Measurements from ENCODE around the gene PSPH. TPM values are rescaled to one million over a fixed set of nuclear protein-coding genes. Genes with fewer than 3 reads are reported as not detected.
"Not testable (repeated sequence)": the region's sequence is repeated elsewhere in the genome, so short reads cannot be mapped to it uniquely, and the experiment has no call there.

The PSPH gene
- polyA plus RNA-seq, 1 donor (not counting 4 experiments of a cell fraction or from before 2014, with no cell fraction given) = 21.6 TPM

- Histone ChIP-seq H3K4me1 (ENCODE audit: control insufficient read depth, extremely low read depth, insufficient read depth, low read length) (no peaks in the 10 kb centered on the region), H3K27me3 (ENCODE audit: control insufficient read depth, extremely low read depth, insufficient read depth, low read length) (no peaks in the 10 kb centered on the region), H3K36me3 (ENCODE audit: control insufficient read depth in 2 of 2, extremely low read depth in 1 of 2, insufficient read depth in 2 of 2, low read length in 2 of 2) (peaks cover 21 to 27% of the 10 kb centered on the region in 2 experiments), H4K20me1 (ENCODE audit: control insufficient read depth, extremely low read depth, insufficient read depth, low read length) (peaks cover 3% of the 10 kb centered on the region), H3K79me2 (ENCODE audit: control insufficient read depth, insufficient read depth, low read length) (no peaks in the 10 kb centered on the region), H3K4me3 (ENCODE audit: control insufficient read depth in 2 of 3, extremely low read depth in 1 of 3, insufficient read depth in 2 of 3, low read depth in 1 of 3, low read length in 3 of 3) (no peak overlapping the region), H2AFZ (ENCODE audit: control insufficient read depth, low read length) (no peak overlapping the region), H3K4me2 (ENCODE audit: control insufficient read depth, extremely low read depth, insufficient read depth, low read depth, low read length) (no peak overlapping the region), H3K9me3 (ENCODE audit: control insufficient read depth, low read depth, low read length) (no peaks in the 10 kb centered on the region), H3K27ac (ENCODE audit: control insufficient read depth, insufficient read depth, low read length) (no peak overlapping the region), H3K9me1 (ENCODE audit: control insufficient read depth, extremely low read depth, insufficient read depth, low read length) (no peaks in the 10 kb centered on the region), H3K9ac (ENCODE audit: control insufficient read depth, extremely low read depth, insufficient read depth, low read length) (no peak overlapping the region)
- DNase-seq (ENCODE audit: low read depth, low spot score) = no peak
- dilution Hi-C loops (cut with MboI; ENCODE audit: extremely low pct_ligation_motif_present, low sequenced_read_pairs) = no loop called here
- FAIRE-seq = no peak
- no peak for TF ChIP-seq EZH2 (IDR thresholded peaks at IDR 0.05; ENCODE audit: low read length)
These were observed 30.5 kb upstream of the PSPH start for GRCh38 chr7:56081626-56082340.

GRCh38 chr7:56080726-56081435 is 29.6 kb upstream of the PSPH start:
- H3K79me2 ChIP-seq (ENCODE audit: control insufficient read depth, insufficient read depth, low read length); H4K20me1 ChIP-seq (ENCODE audit: control insufficient read depth, extremely low read depth, insufficient read depth, low read length); H3K27me3 ChIP-seq (ENCODE audit: control insufficient read depth, extremely low read depth, insufficient read depth, low read length); H3K27ac ChIP-seq (ENCODE audit: control insufficient read depth, insufficient read depth, low read length); H2AFZ ChIP-seq (ENCODE audit: control insufficient read depth, low read length); H3K9me3 ChIP-seq (ENCODE audit: control insufficient read depth, low read depth, low read length); H3K4me3 ChIP-seq (ENCODE audit: control insufficient read depth in 2 of 3, extremely low read depth in 1 of 3, insufficient read depth in 2 of 3, low read depth in 1 of 3, low read length in 3 of 3); H3K4me2 ChIP-seq (ENCODE audit: control insufficient read depth, extremely low read depth, insufficient read depth, low read depth, low read length); H3K4me1 ChIP-seq (ENCODE audit: control insufficient read depth, extremely low read depth, insufficient read depth, low read length); dilution Hi-C loops (cut with MboI; ENCODE audit: extremely low pct_ligation_motif_present, low sequenced_read_pairs); H3K9ac ChIP-seq (ENCODE audit: control insufficient read depth, extremely low read depth, insufficient read depth, low read length); FAIRE-seq; DNase-seq (ENCODE audit: low read depth, low spot score); H3K9me1 ChIP-seq (ENCODE audit: control insufficient read depth, extremely low read depth, insufficient read depth, low read length): not testable (repeated sequence)
- H3K36me3 ChIP-seq (ENCODE audit: control insufficient read depth in 2 of 2, extremely low read depth in 1 of 2, insufficient read depth in 2 of 2, low read length in 2 of 2) = peaks cover 21 to 27% of the 10 kb centered on the region in 2 experiments

GRCh38 chr7:56079450-56080185 is 28.4 kb upstream of the PSPH start:
- Histone ChIP-seq H3K36me3 (ENCODE audit: control insufficient read depth in 2 of 2, extremely low read depth in 1 of 2, insufficient read depth in 2 of 2, low read length in 2 of 2) (peaks cover 21 to 29% of the 10 kb centered on the region in 2 experiments), H3K9ac (ENCODE audit: control insufficient read depth, extremely low read depth, insufficient read depth, low read length) (no peak overlapping the region)

More at GRCh38 chr7:56079450-56080185, 28.4 kb upstream of the PSPH start:
- DNase-seq (ENCODE audit: low read depth, low spot score) = no peak
- Histone ChIP-seq H4K20me1 (ENCODE audit: control insufficient read depth, extremely low read depth, insufficient read depth, low read length) (peaks cover 3% of the 10 kb centered on the region), H3K9me3 (ENCODE audit: control insufficient read depth, low read depth, low read length) (no peaks in the 10 kb centered on the region), H2AFZ (ENCODE audit: control insufficient read depth, low read length) (no peak overlapping the region), H3K4me2 (ENCODE audit: control insufficient read depth, extremely low read depth, insufficient read depth, low read depth, low read length) (no peak overlapping the region), H3K4me1 (ENCODE audit: control insufficient read depth, extremely low read depth, insufficient read depth, low read length) (no peaks in the 10 kb centered on the region), H3K4me3 (ENCODE audit: control insufficient read depth in 2 of 3, extremely low read depth in 1 of 3, insufficient read depth in 2 of 3, low read depth in 1 of 3, low read length in 3 of 3) (no peak overlapping the region), H3K27me3 (ENCODE audit: control insufficient read depth, extremely low read depth, insufficient read depth, low read length) (no peaks in the 10 kb centered on the region), H3K9me1 (ENCODE audit: control insufficient read depth, extremely low read depth, insufficient read depth, low read length) (no peaks in the 10 kb centered on the region), H3K27ac (ENCODE audit: control insufficient read depth, insufficient read depth, low read length) (no peak overlapping the region), H3K79me2 (ENCODE audit: control insufficient read depth, insufficient read depth, low read length) (no peaks in the 10 kb centered on the region)
- TF ChIP-seq CTCF (optimal IDR thresholded peaks at IDR 0.05 in 1 of 3, IDR thresholded peaks at IDR 0.05 in 1 of 3, conservative IDR thresholded peaks at IDR 0.05 in 1 of 3; ENCODE audit: extremely low read depth in 1 of 3, insufficient read depth in 2 of 3, low read length in 3 of 3) (peak in 1 of 3 experiments; percentile 10), EZH2 (IDR thresholded peaks at IDR 0.05; ENCODE audit: low read length) (no peak)
- dilution Hi-C loops (cut with MboI; ENCODE audit: extremely low pct_ligation_motif_present, low sequenced_read_pairs) = no loop called here
- FAIRE-seq = no peak

Measured in keratinocyte (primary cell).